T-helper 2 cell (primary cell): ENCODE measurements around the gene PDE4D.

ENCODE experiments used
- DNase-seq, 5 experiments: peaks; one replicate each; pipeline versions ENCODE4 v3.0.0 to v3.0.0-alpha.2; 2012 to 2022

Gene PDE4D

GRCh38 chr5:59542306-59542705 lies 351.2 kb downstream of the PDE4D start:
- DNase-seq = no peak

GRCh38 chr5:59540366-59540765 lies 353.2 kb downstream of the PDE4D start:
- DNase-seq = no peak

GRCh38 chr5:59538750-59539121 lies 354.8 kb downstream of the PDE4D start:
- no peak for DNase-seq

GRCh38 chr5:59537961-59538749 lies 355.4 kb downstream of the PDE4D start:
- DNase-seq = no peak

- no peak for DNase-seq
Measured at GRCh38 chr5:59536875-59537274, 356.7 kb downstream of the PDE4D start.

GRCh38 chr5:59535561-59535960 lies 358.0 kb downstream of the PDE4D start:
- no peak for DNase-seq

- DNase-seq = no peak
Measured at GRCh38 chr5:59533730-59534108, 359.8 kb downstream of the PDE4D start.

- DNase-seq = no peak
Measured at GRCh38 chr5:59532979-59533729, 360.4 kb downstream of the PDE4D start.

GRCh38 chr5:59529239-59529638 lies 364.3 kb downstream of the PDE4D start:
- no peak for DNase-seq

GRCh38 chr5:59528202-59528862 lies 365.2 kb downstream of the PDE4D start:
- DNase-seq = no peak

GRCh38 chr5:59525957-59526356 lies 367.6 kb downstream of the PDE4D start:
- no peak for DNase-seq

GRCh38 chr5:59525311-59525710 lies 368.2 kb downstream of the PDE4D start:
- no peak for DNase-seq

GRCh38 chr5:59522201-59522831 lies 371.2 kb downstream of the PDE4D start:
- DNase-seq = no peak

GRCh38 chr5:59521476-59521875 lies 372.1 kb downstream of the PDE4D start:
- DNase-seq = no peak

GRCh38 chr5:59519338-59519737 lies 374.2 kb downstream of the PDE4D start:
- no peak for DNase-seq

- DNase-seq = no peak
Measured at GRCh38 chr5:59517926-59518585, 375.5 kb downstream of the PDE4D start.

GRCh38 chr5:59516161-59516560 lies 377.4 kb downstream of the PDE4D start:
- no peak for DNase-seq

GRCh38 chr5:59506285-59506877 lies 387.1 kb downstream of the PDE4D start:
- DNase-seq = no peak

GRCh38 chr5:59504043-59504442 lies 389.5 kb downstream of the PDE4D start:
- DNase-seq = no peak

- no peak for DNase-seq
Measured at GRCh38 chr5:59503220-59503619, 390.3 kb downstream of the PDE4D start.

- DNase-seq = no peak
Measured at GRCh38 chr5:59501316-59501715, 392.2 kb downstream of the PDE4D start.

GRCh38 chr5:59500014-59500413 lies 393.5 kb downstream of the PDE4D start:
- no peak for DNase-seq
